ENCODE measurements around the gene FOS.

FOS gene

GRCh38 chr14:75273272-75274049 lies 5.2 kb upstream of the FOS start:
- no peak overlapping the region for H3K27ac ChIP-seq
- TF ChIP-seq CTCF (IDR thresholded peaks at IDR 0.05): no peak
- TF ChIP-seq ZFX (IDR thresholded peaks at IDR 0.05; ENCODE audit: borderline replicate concordance): no peak

GRCh38 chr14:75274050-75274898 lies 4.4 kb upstream of the FOS start:
- TF ChIP-seq ZFX (IDR thresholded peaks at IDR 0.05; ENCODE audit: borderline replicate concordance) (no peak), CTCF (IDR thresholded peaks at IDR 0.05) (no peak)
- H3K27ac ChIP-seq: no peak overlapping the region

GRCh38 chr14:75274899-75275569 lies 3.6 kb upstream of the FOS start:
- no peak overlapping the region for H3K27ac ChIP-seq
- TF ChIP-seq ZFX (IDR thresholded peaks at IDR 0.05; ENCODE audit: borderline replicate concordance) (no peak), CTCF (IDR thresholded peaks at IDR 0.05) (no peak)

- TF ChIP-seq CTCF (IDR thresholded peaks at IDR 0.05) (no peak), ZFX (IDR thresholded peaks at IDR 0.05; ENCODE audit: borderline replicate concordance) (no peak)
- H3K27ac ChIP-seq: no peak overlapping the region
These were observed 3.0 kb upstream of the FOS start for GRCh38 chr14:75275598-75275997.

- H3K27ac ChIP-seq: peak overlapping the region; percentile 70
- TF ChIP-seq ZFX (IDR thresholded peaks at IDR 0.05; ENCODE audit: borderline replicate concordance): no peak
- peak; percentile 4; the same call in 1 of the 2 replicates for TF ChIP-seq CTCF (IDR thresholded peaks at IDR 0.05)
These were observed 1.4 kb upstream of the FOS start for GRCh38 chr14:75277008-75277814.

- no peak for TF ChIP-seq CTCF (IDR thresholded peaks at IDR 0.05)
- no peak for TF ChIP-seq ZFX (IDR thresholded peaks at IDR 0.05; ENCODE audit: borderline replicate concordance)
- peak overlapping the region; percentile 70 for H3K27ac ChIP-seq
These were observed 710 bp upstream of the FOS start for GRCh38 chr14:75277815-75278421.
